ENCODE results near the gene C7orf25. TPM values are rescaled to one million over a fixed set of nuclear protein-coding genes. Genes with fewer than 3 reads are reported as not detected.
A peak's percentile ranks its signal among the peaks of the same experiment; 100 is the strongest.

Gene C7orf25
- total and polyA plus RNA-seq, 12 donors, result 1.4 to 10.3 (median 3.3) TPM

DNA sequence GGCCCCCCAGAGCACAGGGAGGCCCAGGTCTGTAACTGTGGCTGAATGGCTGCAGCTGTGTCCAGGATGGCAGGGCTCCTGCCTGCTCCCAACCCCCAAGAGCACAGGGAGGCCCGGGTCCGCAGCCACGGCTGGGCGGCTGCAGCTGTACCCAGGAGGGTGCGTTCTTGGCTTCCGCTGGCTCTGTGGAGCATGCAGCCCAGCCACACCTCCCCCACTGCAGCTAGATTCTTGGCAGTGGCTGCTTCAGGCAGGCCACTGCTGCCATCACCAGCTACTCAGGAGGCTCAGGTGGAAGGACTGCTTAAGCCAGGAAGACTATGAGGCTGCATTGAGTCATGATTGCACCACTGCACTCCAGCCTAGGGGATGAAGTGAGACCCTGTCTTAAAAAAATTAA lies 27.9 kb downstream of the C7orf25 start:
- H3K27me3 ChIP-seq, result no peaks in the 10 kb centered on the region
- H3K9me3 ChIP-seq, result no peaks in the 10 kb centered on the region
- peak in 5 of 8 donors; percentile 33 to 69 (median 64) for ATAC-seq
- intact Hi-C loops (cut with DNase I), result no loop called here
- DNase-seq, result peak; percentile 18 to 37
- no peaks in the 10 kb centered on the region for H3K36me3 ChIP-seq
- TF ChIP-seq, protein P1, sequence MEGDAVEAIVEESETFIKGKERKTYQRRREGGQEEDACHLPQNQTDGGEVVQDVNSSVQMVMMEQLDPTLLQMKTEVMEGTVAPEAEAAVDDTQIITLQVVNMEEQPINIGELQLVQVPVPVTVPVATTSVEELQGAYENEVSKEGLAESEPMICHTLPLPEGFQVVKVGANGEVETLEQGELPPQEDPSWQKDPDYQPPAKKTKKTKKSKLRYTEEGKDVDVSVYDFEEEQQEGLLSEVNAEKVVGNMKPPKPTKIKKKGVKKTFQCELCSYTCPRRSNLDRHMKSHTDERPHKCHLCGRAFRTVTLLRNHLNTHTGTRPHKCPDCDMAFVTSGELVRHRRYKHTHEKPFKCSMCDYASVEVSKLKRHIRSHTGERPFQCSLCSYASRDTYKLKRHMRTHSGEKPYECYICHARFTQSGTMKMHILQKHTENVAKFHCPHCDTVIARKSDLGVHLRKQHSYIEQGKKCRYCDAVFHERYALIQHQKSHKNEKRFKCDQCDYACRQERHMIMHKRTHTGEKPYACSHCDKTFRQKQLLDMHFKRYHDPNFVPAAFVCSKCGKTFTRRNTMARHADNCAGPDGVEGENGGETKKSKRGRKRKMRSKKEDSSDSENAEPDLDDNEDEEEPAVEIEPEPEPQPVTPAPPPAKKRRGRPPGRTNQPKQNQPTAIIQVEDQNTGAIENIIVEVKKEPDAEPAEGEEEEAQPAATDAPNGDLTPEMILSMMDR (IDR thresholded peaks at IDR 0.05), result no peak
- peaks cover 0 to 13% (median 3%) of the 10 kb centered on the region in 9 donors for H3K4me1 ChIP-seq
- H3K4me3 ChIP-seq, result no peak overlapping the region
- 73 to 87% methylated on average over 6 of the region's 6 CpGs for WGBS, 2 donors
- H3K27ac ChIP-seq, result no peak overlapping the region

DNA sequence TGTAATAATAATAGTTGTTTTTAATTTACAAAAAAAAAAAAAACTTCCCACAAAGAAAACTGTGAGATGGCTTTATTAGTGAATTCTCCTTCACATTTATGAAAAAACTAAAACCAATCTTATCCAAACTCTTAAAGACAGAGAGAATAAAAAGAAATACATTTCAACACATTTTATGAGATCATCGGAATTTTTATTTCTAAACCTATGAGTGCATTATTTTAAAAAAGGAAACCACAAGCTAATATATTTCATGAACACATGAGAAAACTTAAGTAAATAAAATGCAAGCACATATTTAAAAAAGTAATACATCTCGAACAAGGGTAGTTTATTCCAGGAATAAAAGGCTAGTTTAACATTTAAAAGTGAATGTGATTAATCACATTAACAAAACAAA lies 31.5 kb downstream of the C7orf25 start:
- DNase-seq, result no peak
- no peak for ATAC-seq
- WGBS, 2 donors, result 89 to 91% methylated on average over 2 of the region's 2 CpGs

DNA sequence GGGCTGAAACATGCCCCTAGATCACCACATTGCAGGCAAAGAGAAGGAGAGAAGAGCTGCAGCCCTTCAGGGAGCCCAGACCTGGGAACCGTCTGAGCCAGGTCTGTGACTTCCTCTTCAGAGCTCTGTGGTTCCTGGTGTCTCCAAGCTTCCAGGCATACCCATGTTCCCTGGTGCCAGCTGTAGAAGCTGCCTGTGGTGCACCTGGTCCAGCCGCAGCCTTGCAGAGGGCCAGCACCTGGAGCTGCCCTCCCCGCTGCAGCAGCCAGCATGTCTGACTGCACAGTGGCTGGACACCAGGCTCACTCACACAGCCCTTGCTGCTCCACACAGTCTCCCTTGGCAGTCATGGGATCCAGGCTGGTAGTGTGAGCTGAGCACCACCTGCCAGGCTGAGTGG lies 33.6 kb downstream of the C7orf25 start:
- peaks cover 0 to 8% (median 0%) of the 10 kb centered on the region in 7 donors for H3K27me3 ChIP-seq
- H3K27ac ChIP-seq, result no peak overlapping the region
- DNase-seq, result no peak
- H3K36me3 ChIP-seq, result no peaks in the 10 kb centered on the region
- intact Hi-C loops (cut with DNase I), result loop anchor here in 3 of 10 donors (5.0 to 10.0 kb wide), 2 partner anchors 934 to 936 kb away; no protein-coding TSS in a partner anchor
- WGBS, 2 donors, result 84 to 86% methylated on average over 3 of the region's 3 CpGs
- TF ChIP-seq, protein P1 (IDR thresholded peaks at IDR 0.05), result no peak
- ATAC-seq, result no peak
- H3K9me3 ChIP-seq, result no peaks in the 10 kb centered on the region
- H3K4me1 ChIP-seq, result peaks cover 0 to 7% (median 0%) of the 10 kb centered on the region in 9 donors
- no peak overlapping the region for H3K4me3 ChIP-seq

More for the DNA sequence above, 31.5 kb downstream of the C7orf25 start:
- H3K27me3 ChIP-seq, result peaks cover 0 to 8% (median 0%) of the 10 kb centered on the region in 7 donors
- H3K36me3 ChIP-seq, result no peaks in the 10 kb centered on the region
- intact Hi-C loops (cut with DNase I), result no loop called here
- H3K27ac ChIP-seq, result no peak overlapping the region
- no peak overlapping the region for H3K4me3 ChIP-seq
- no peaks in the 10 kb centered on the region for H3K9me3 ChIP-seq
- H3K4me1 ChIP-seq, result peaks cover 0 to 7% (median 0%) of the 10 kb centered on the region in 9 donors
- TF ChIP-seq, protein P1 (IDR thresholded peaks at IDR 0.05), result no peak

DNA sequence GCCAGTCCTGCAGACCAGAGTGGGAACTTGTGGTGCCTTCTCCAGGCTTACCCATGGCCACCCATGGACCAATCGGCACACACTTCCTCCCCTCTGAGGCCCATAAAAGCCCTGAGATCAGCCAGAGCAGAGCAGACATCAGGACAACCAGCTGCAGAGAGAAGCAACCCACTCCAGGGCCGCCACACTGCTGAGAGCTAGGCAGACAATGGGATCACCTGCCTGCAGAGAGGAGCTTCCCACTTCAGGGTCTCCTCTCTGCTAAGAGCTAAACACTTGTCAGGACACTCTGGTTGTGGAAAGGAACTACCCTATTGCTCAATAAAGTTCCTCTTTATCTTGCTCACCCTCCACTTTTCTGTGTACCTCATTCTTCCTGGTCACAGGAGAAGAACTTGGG lies 34.0 kb downstream of the C7orf25 start:
- ATAC-seq, result no peak
- no peaks in the 10 kb centered on the region for H3K36me3 ChIP-seq
- H3K27me3 ChIP-seq, result peaks cover 0 to 8% (median 0%) of the 10 kb centered on the region in 7 donors
- peaks cover 0 to 7% (median 0%) of the 10 kb centered on the region in 9 donors for H3K4me1 ChIP-seq
- intact Hi-C loops (cut with DNase I), result loop anchor here in 3 of 10 donors (5.0 to 10.0 kb wide), 2 partner anchors 933 to 936 kb away; no protein-coding TSS in a partner anchor
- DNase-seq, result no peak
- no peak overlapping the region for H3K4me3 ChIP-seq
- 80 to 84% methylated on average over 2 of the region's 2 CpGs for WGBS, 2 donors
- H3K27ac ChIP-seq, result no peak overlapping the region
- TF ChIP-seq, protein P1 (IDR thresholded peaks at IDR 0.05), result no peak
- no peaks in the 10 kb centered on the region for H3K9me3 ChIP-seq
